HG02852 (cell line): ENCODE data around the gene GPANK1.

Experiments
- ATAC-seq: cut with Tn5 transposase; IDR thresholded peaks from one replicate; pipeline ENCODE4 v1.9.1; 2021; ENCODE audit warnings: mild to moderate bottlenecking, moderate library complexity; ENCODE audit not compliant: unreplicated experiment

GPANK1 gene

GRCh38 chr6:31621320-31621939 lies 43.4 kb downstream of the GPANK1 start:
- no peak for ATAC-seq

GRCh38 chr6:31620586-31621319 lies 44.0 kb downstream of the GPANK1 start, which contains the start of gene PRRC2A:
Gene PRRC2A, plus strand, starts transcription at chr6:31620715. Its CDS starts 2,075 bp downstream, at chr6:31622790.
- ATAC-seq = peak; percentile 49

GRCh38 chr6:31619805-31620585 lies 44.8 kb downstream of the GPANK1 start:
- peak; percentile 74 for ATAC-seq

GRCh38 chr6:31617010-31617409 lies 47.8 kb downstream of the GPANK1 start:
- no peak for ATAC-seq

GRCh38 chr6:31615748-31616147 lies 49.0 kb downstream of the GPANK1 start:
- no peak for ATAC-seq

GRCh38 chr6:31614684-31615578 lies 49.9 kb downstream of the GPANK1 start, which contains the start of gene AIF1:
Gene AIF1, plus strand, starts transcription at chr6:31615234. Its CDS starts 96 bp downstream, at chr6:31615330.
- ATAC-seq = no peak

GRCh38 chr6:31614075-31614619 lies 50.6 kb downstream of the GPANK1 start:
- ATAC-seq = no peak
